Subcutaneous adipose tissue (tissue), 4 donors: Measurements from ENCODE around the gene TNFRSF19. TPM values are rescaled to one million over a fixed set of nuclear protein-coding genes. Genes with fewer than 3 reads are reported as not detected.

ENCODE experiments used
- total RNA-seq, 4 donors: library from RNA; depleted of rRNA; stranded (reverse); fragments of >200 nt; gene quantifications; one replicate each; pipeline ENCODE4 v1.1.0, GENCODE V29; 2016
- TF ChIP-seq, protein P1 (sequence below): fragments of 450-650 bp; IDR thresholded peaks from one replicate; pipeline ENCODE4 v1.5.1; 2016; ENCODE audit warnings: low read depth, mild to moderate bottlenecking, control low read depth, antibody characterized with exemption, moderate library complexity

TNFRSF19 gene
- total RNA-seq, 4 donors from 2014 or later, result 0.33 to 4.0 (median 1.3) TPM

DNA sequence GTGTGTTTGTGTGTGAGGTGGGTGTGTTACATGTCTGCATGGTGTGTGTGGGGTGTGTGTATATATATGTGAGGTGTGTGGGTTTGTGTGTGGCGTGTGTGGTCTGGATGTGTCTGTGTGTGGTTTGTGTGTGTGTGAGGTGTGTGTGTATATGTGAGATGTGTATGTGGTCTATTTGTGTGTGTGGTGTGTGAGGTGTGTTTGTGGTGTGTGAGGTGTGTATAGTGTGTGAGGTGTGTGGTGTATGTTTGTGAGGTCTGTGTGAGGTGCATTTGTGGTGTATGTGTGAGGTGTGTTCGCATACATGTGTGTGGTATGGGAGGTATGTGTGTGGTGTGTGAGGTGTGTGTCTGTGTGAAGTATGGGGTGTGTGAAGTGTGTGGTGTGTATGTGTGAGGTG, 12.5 kb upstream of the TNFRSF19 start:
- TF ChIP-seq, protein P1, sequence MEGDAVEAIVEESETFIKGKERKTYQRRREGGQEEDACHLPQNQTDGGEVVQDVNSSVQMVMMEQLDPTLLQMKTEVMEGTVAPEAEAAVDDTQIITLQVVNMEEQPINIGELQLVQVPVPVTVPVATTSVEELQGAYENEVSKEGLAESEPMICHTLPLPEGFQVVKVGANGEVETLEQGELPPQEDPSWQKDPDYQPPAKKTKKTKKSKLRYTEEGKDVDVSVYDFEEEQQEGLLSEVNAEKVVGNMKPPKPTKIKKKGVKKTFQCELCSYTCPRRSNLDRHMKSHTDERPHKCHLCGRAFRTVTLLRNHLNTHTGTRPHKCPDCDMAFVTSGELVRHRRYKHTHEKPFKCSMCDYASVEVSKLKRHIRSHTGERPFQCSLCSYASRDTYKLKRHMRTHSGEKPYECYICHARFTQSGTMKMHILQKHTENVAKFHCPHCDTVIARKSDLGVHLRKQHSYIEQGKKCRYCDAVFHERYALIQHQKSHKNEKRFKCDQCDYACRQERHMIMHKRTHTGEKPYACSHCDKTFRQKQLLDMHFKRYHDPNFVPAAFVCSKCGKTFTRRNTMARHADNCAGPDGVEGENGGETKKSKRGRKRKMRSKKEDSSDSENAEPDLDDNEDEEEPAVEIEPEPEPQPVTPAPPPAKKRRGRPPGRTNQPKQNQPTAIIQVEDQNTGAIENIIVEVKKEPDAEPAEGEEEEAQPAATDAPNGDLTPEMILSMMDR, result no peak

DNA sequence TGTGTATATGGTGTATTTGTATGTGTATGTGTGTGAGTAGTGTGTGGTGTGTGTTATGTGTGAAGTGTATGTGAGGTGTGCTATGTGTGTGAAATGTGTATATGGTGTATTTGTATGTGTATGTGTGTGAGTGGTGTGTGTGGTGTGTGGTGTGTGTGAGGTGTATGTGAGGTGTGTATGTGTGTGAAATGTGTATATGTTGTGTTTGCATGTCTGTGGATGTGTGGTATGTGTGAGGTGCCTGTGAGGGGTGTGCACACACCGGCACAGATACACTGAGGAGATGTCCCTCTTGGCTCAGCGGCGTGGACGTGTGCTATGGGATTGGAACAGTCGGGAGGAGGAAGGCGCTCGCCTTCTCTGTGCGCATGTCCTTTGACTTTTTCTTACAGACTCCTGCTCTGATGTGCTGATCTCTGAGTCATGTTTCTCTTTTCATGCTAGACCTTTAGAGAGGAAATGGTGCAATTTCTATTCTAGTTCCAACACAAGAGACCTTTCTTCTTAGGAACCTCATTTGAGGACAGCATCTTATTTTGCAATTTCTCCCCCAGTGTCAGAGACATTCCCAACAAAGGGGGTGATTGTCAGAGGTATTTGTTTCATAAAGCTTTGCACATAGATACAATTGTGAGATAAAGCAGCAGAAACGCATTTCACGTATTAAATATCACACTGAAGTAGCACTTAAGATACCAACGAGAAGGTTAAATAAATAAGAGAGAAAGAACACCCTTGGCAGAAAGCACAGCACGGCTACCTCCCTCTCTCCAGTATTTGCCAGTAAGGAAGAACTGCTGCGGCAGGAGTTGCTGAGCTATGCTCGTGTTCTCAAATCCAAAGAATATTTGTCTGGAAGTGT, 11.3 kb upstream of the TNFRSF19 start:
- TF ChIP-seq, protein P1, result no peak

DNA sequence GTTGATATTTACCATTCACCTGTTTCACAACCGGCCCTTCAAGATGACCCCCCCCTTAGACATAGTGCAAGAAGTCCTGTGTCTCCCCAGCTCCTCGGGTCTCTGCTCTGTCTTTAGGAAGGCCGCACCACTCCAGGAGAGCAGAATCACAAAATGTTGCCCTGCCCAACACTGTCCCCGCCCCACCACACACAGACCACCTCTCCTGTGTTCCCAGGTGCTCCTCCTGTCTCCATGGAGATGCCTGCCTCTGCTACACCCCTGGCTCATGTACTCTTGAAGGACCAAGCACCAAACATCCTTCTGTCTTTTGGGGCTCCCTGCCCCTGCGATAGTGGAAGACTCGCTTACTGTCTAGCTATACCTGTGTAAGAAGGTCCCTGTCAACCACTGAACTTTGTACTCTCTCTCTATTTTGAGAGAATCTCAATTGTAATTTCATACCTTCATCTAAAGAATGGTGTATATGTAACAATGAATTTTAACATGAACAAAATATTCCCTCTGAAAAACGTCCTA, 9.6 kb upstream of the TNFRSF19 start:
- TF ChIP-seq, protein P1, result no peak

DNA sequence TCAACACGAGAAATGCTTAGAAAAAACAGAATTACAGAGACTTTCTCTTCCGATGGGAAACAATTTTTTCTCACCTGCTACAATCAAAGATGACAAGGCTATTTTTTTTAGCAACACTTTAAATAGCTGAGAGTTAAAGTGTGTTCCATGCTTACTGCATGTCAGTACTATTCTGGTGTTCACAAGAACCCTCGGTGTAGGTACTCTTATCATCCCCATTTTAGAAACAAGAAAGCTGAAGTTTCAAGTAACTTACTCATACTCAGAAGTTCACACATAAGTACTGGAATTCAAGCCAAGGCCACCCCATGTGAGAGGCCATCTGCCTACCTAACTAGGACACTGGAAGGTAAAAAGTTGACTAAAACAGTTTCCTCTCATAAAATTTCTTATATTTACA, 9.0 kb upstream of the TNFRSF19 start:
- TF ChIP-seq, protein P1, result no peak

DNA sequence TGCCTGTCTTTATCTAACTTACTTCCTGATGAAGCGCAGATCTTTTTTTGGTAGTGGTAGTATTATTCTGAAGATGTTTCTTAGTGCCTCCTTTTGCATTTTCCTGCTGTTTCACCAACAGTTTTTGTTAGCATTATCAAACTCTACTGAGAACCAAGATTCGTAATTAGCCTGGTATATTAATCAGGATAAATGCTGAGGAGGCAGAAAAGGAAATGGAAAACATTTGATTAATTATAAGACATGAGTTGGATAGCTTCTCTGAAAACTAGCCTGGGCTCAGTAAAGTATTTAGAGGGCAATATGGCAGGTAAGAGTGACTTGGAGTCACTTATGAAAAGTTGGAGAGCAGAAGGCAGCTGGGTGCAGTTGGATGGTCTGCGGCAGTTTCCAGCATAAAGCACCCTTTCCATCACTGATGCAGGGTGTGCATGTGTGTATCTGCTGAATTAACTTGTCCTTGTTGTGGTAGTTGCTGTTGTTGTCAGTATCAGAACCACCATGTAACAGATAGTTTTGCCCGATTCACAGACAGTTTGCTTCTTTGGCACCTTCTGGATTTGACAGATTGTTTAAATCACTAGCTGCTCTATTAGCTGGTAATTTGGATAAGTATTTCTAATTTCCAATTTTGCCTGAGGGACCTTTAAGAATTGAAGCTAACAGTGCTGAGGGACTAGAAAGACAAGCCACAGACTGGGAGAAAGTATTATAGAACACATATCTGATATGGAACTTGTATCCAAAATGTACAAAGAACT, 6.9 kb upstream of the TNFRSF19 start:
- TF ChIP-seq, protein P1, result no peak

DNA sequence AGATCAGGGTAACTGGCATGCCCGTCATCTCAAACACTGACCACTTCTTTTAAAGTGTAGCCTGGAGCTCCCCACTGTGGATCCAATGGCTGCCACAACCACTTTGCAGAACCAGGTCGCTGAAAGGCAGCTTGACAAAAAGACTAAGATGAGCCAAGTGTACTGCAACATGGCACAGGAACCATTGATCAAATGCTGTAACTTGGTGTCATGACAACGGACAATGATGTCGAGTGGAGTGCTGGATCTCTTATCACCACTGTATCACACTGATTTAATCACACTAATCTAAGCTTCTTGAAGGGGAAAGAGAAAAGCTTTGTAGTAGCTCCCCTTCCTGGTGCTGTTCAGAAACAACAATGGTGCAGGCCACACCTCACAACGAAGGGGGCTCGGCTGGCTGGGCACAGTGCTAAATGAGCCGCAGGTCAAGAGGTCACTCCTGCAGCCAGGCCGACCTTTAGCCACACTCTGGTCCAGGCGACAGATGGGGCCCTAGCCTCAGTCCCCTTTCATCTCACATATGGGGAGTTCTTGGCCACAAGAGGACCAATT, 2.2 kb upstream of the TNFRSF19 start:
- TF ChIP-seq, protein P1, result no peak

DNA sequence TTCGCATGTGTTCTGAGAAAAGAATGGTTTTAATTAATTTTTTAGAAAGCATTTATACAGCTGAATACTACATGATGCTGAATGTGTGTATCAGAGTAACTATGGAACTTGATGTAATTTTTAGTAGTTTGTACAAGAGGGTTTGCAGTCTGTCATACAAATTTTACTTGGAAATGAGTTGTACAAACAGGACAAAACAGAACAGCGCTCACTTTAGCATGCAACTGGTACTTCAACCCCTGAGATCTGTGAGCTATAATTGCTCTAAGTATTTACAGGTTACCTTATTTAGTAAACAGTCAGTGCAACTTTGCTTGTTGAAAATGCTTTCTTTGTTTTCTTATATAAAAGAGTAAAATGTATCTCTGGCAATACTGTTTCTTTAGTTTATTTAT, 706 bp downstream of the TNFRSF19 start:
- TF ChIP-seq, protein P1, result no peak
